Right kidney (tissue), 1 donor: ENCODE data around the gene ANTKMT.
"Not testable (repeated sequence)": the region's sequence is repeated elsewhere in the genome, so short reads cannot be mapped to it uniquely, and the experiment has no call there.

Source experiments
- DNase-seq: peaks from one replicate; pipeline ENCODE4 v3.0.0-alpha.2; 2016

Gene ANTKMT

DNA sequence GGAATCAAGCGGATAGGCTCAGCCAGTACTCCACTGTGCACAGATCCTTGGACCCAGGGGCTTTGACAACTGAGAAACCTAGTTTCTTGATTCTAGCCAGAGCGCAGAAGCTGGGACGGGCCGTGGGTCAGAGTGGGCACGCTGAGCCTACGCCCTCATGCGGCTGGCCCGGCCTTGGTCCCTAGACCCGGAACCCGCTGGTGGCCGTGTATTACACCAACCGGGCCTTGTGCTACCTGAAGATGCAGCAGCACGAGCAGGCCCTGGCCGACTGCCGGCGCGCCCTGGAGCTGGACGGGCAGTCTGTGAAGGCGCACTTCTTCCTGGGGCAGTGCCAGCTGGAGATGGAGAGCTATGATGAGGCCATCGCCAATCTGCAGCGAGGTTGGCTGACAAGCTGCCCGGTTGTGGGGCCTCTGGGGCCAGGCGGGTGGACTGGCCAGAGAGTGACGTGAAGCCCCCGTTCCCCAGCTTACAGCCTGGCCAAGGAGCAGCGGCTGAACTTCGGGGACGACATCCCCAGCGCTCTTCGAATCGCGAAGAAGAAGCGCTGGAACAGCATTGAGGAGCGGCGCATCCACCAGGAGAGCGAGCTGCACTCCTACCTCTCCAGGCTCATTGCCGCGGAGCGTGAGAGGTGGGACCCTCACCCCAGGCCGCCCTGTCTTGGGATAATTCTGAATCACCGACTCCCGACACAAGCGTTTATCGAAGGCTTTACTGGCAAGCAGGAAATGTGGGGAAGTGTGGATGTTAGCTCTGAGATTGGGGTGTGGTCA is 39.8 kb upstream of the ANTKMT start:
- DNase-seq = no peak

DNA sequence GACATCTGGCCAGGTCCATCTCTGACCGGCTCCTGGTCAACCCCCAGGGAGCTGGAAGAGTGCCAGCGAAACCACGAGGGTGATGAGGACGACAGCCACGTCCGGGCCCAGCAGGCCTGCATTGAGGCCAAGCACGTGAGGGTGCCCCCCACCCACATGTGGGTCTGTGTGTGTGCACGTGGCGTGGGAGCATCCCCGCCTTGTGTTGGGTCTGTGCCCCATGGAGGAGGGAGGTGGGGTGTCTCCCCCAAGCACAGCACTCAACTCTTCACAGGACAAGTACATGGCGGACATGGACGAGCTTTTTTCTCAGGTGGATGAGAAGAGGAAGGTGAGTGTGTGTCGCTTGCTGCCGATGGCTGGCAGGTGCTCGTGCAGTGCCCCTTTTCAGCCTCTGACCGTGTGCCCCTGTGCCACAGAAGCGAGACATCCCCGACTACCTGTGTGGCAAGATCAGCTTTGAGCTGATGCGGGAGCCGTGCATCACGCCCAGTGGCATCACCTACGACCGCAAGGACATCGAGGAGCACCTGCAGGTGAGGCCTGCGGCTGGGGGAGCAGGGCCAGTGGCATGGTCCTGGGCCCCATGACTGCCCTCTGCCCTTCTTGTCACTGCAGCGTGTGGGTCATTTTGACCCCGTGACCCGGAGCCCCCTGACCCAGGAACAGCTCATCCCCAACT is 39.1 kb upstream of the ANTKMT start:
- no peak for DNase-seq

GRCh38 chr16:682493-683395 is 38.2 kb upstream of the ANTKMT start:
- DNase-seq = no peak

- DNase-seq = no peak
These were observed 37.4 kb upstream of the ANTKMT start for GRCh38 chr16:683396-684070.

GRCh38 chr16:684071-684794 is 36.7 kb upstream of the ANTKMT start, which contains the start of gene JMJD8:
JMJD8 (minus strand) TSS chr16:684334; CDS start chr16:684319, 15 bp downstream.
- peak; percentile 88 for DNase-seq

DNA sequence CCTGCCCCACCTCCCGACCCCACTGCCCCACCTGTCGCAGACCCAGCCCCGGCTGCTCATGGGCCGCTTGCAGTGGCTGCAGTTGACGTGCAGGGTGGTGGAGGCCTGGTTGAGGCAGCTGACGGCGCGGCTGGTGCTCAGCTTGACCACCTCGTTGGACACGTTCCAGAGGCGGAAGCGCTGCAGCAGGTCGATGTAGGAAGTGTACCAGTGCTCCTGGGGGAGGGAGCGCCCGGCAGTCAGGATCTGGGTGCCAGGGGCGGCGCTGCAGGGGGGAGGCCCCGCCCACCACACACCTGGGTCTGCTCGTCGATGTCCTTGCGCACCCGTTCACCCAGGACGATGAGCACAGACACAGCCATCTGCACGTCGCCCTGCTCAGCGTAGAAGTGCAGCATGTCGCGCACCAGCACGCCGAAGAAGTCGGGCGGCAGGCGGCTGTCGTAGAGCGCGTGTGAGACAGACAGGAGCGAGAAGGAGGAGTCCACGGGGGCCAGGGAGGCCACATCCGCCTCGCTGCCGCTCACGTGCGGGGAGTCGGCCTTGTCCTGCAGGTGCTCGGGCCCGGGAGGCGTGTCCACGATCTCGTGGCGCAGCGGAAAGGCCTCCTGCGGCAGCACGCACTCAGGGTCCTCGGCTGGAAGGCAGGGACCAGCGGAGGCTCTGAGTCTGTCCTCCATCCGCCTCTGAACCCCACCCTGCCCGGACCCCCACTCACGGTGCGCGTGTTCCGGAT is 35.8 kb upstream of the ANTKMT start:
- DNase-seq = no peak

GRCh38 chr16:685967-686366 is 35.0 kb upstream of the ANTKMT start:
- DNase-seq = no peak

GRCh38 chr16:686459-687260 is 34.3 kb upstream of the ANTKMT start:
- no peak for DNase-seq

DNA sequence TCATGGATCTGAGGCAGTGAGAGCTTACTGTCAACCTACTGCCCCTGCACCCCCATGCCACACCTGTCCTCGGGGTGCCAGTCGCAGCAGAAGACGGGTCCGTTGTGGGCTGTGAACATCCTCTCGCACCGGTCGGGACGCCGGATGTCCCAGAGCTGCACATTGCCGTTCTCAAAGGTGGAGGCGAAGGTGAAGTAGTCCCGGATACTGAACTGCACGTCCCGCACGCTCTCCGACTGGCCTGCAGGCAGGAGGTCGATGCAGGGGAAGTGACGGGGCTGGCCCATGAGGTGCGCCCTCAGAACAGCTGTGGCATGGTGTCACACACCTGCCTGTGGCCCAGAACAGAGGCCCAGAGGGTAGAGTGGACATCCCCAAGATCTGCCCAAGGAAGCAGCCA is 33.4 kb upstream of the ANTKMT start:
- DNase-seq = no peak

DNA sequence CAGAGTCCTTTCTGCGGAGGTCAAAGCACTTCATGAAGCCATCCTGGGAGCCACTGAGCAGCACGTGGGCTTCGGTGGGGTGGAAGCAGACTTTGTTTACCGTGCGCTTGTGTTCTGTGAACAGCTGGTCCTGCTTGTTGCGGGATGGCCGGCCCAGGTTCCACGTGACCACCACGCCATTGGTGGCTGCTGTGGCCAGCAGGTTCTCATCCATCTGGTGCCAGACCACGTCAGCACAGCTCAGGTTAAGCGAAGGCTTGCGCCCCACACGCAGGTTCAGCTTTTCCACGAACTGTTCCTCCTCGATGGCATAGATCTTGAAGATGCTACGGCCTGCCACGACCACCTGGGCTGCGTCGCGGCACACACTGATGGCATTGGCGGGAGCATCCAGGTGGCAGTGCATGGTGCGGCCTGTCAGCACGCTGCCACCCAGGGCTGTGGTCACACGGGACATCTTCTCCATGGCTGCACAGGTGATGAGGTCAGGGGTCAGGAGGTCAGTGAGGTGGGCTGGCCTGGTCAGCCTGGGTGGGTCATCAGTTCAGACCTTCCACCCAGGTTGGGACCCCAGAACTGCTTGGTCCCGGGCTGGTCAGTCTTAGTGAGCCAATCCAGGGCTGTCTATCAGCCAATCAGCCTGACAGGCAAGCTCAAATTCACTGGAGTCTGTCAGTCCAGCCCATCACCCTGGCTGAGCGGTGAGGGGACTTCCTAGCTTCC is 31.6 kb upstream of the ANTKMT start:
- DNase-seq = no peak

DNA sequence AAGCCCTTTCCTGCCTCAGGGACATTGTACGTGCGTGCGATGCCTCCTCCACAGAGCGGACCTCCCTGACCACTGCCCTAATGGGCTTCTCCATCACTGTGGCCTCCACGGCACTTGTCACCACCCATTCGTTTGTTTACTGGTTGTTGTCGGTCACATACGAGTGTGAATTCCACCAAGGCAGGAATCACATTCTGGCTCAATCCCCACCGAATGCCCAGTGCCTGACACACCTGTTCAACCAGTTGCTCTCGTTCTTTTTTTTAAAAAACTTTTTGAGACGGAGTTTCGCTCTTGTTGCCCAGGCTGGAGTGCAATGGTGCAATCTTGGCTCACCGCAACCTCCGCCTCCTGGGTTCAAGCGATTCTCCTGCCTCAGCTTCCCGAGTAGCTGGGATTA is 29.7 kb upstream of the ANTKMT start:
- DNase-seq = not testable (repeated sequence)

GRCh38 chr16:692356-693108 is 28.4 kb upstream of the ANTKMT start:
- no peak for DNase-seq

GRCh38 chr16:693364-693763 is 27.6 kb upstream of the ANTKMT start:
- DNase-seq = no peak

DNA sequence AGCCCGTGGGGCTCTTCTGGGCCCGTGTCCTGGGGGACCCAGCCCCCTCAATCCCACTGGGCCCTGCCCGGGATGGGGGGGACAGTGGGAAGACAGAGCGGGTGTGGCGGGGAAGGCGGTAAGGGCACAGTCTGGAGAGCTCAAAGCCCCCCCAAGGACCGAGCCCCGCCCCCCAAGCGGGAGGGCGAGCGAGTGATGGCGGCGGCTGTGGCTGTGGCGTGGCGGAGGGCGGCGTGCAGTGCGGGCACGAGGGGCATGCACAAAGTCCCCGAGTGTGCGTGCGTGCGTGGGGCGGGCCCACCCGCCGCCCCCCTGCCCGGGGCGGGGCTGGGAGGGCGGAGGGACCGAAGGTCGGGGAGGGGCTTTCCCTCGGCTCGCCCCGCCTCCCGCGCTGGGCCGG is 27.2 kb upstream of the ANTKMT start:
- no peak for DNase-seq

DNA sequence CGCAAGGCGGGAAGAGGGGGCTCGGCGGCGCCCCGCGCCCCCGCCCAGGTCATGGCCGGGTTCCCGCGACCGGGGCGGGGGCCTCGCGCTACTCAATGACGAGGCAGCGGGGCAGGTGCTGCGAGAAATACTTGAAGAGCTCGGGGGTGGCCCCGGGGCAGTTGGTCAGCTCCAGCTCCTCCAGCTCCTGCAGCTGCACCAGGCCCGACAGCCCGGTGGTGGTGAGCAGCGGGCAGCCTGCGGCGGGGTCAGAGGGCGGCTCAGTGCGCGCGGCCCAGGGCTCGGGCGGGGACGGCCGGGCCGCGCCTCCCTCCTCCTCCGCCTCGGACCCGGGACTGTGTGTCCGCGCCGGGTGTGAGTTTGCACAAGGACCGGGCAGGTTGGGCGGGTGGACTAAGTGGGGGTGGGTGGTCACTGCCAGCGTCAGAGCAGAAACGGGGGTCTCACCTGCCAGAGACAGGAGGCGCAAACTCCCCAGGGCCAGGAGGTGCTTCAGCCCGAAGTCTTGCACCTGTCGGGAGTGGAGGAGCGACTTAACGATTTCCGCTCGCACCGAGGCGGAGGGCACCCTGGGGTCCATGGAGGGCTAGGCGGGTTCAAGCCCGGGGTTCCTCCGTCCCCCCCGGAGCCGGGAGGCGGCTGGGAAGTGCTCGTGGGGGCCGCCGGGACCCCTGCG is 26.6 kb upstream of the ANTKMT start:
- DNase-seq = no peak

GRCh38 chr16:694863-695354 is 26.0 kb upstream of the ANTKMT start:
- no peak for DNase-seq

DNA sequence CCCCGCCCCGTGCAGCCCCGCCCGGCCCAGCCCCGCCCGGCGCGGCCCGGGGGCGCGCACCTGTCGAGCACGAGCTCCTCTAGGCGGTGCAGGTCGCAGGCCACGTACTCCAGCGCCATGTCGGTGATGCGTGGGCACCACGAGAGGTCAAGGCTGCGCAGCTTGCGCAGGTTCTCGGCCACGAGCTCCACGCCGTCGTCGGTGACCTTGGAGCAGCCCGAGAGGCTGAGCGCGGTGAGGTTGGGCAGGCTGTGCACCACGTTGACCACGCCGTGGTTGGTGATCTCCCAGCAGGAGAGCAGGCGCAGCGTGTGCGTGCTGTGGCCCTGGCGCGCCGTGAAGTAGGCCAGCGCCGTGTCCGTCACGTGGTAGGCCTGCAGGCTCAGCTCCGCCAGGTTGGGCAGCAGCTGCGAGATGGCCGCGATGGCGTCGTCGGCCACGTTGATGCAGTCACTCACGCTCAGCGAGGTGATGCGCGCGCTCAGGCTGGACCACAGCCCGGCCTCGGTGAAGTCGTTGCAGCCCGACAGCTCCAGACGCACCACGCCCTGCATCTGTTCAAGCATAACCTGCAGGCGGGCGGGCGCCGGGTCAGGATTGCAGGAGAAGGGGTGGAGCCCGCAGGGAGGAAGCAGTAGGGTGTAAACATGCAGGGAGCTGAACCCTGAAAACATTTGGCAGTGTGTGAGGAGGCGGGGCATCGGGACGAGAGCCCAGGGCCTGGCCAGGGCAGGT is 25.4 kb upstream of the ANTKMT start:
- peak; percentile 58 for DNase-seq
